Measurements from ENCODE around the gene HPRT1.

The HPRT1 gene

GRCh38 chrX:134478374-134478773 lies 18.4 kb downstream of the HPRT1 start:
- DNase-seq, result no peak

- DNase-seq, result no peak
These were observed 20.1 kb downstream of the HPRT1 start for GRCh38 chrX:134480061-134480460.

GRCh38 chrX:134481339-134481738 lies 21.4 kb downstream of the HPRT1 start:
- no peak for DNase-seq

- no peak for DNase-seq
These were observed 22.4 kb downstream of the HPRT1 start for GRCh38 chrX:134482371-134482770.

- DNase-seq, result no peak
These were observed 24.1 kb downstream of the HPRT1 start for GRCh38 chrX:134484039-134484438.

- DNase-seq, result no peak
These were observed 42.0 kb downstream of the HPRT1 start for GRCh38 chrX:134501941-134502340.

GRCh38 chrX:134502686-134503085 lies 42.7 kb downstream of the HPRT1 start:
- no peak for DNase-seq

GRCh38 chrX:134512566-134512965 lies 52.6 kb downstream of the HPRT1 start:
- DNase-seq, result no peak

- DNase-seq, result no peak
These were observed 53.1 kb downstream of the HPRT1 start for GRCh38 chrX:134513091-134513490.

- no peak for DNase-seq
These were observed 61.0 kb downstream of the HPRT1 start for GRCh38 chrX:134520860-134521390.

GRCh38 chrX:134524181-134524580 lies 64.2 kb downstream of the HPRT1 start:
- DNase-seq, result no peak

GRCh38 chrX:134525086-134525792 lies 65.3 kb downstream of the HPRT1 start:
- DNase-seq, result no peak

GRCh38 chrX:134526399-134526798 lies 66.4 kb downstream of the HPRT1 start:
- DNase-seq, result no peak

- DNase-seq, result no peak
These were observed 69.0 kb downstream of the HPRT1 start for GRCh38 chrX:134528960-134529359.

- DNase-seq, result no peak
These were observed 69.5 kb downstream of the HPRT1 start for GRCh38 chrX:134529481-134529880.

- DNase-seq, result no peak
These were observed 70.9 kb downstream of the HPRT1 start for GRCh38 chrX:134530845-134531244.

GRCh38 chrX:134533352-134533751 lies 73.4 kb downstream of the HPRT1 start:
- no peak for DNase-seq

GRCh38 chrX:134533952-134534351 lies 74.0 kb downstream of the HPRT1 start:
- no peak for DNase-seq

GRCh38 chrX:134537179-134537955 lies 77.4 kb downstream of the HPRT1 start:
- DNase-seq, result no peak

- DNase-seq, result no peak
These were observed 78.4 kb downstream of the HPRT1 start for GRCh38 chrX:134538316-134538715.

GRCh38 chrX:134541906-134542305 lies 81.9 kb downstream of the HPRT1 start:
- DNase-seq, result no peak

GRCh38 chrX:134542485-134542884 lies 82.5 kb downstream of the HPRT1 start:
- DNase-seq, result no peak

- DNase-seq, result no peak
These were observed 83.3 kb downstream of the HPRT1 start for GRCh38 chrX:134543288-134543687.

- DNase-seq, result no peak
These were observed 84.2 kb downstream of the HPRT1 start for GRCh38 chrX:134544135-134544512.
